ENCODE results near the gene BEST1.

DNA sequence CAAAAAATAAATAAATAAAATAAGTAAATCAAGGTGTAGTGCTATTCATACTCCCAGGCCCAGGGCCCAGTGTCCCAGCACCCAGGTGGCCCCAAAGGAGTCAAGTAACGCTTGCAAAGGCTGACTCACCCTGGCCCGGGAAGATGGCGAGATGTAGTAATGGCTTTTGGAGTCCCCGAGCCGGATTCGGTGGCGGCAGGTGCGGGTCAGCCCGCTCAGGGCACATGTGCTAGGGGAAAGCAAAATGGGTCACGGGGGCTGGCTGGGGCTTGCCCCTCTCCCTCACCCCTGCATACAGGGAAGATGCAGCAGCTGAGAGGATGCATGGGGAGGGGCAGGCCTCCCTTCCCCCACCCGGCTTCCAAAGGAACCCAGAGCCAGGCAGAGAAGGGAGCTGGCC is 47.8 kb upstream of the BEST1 start:
- TF ChIP-seq ATF3 (CRISPR knock-in tag; IDR thresholded peaks at IDR 0.05) (no peak), RFX5 (IDR thresholded peaks at IDR 0.05; ENCODE audit: low read depth, low read length) (no peak), ZFX (CRISPR knock-in tag; IDR thresholded peaks at IDR 0.05; ENCODE audit: low read depth) (no peak), FOXK1 (CRISPR knock-in tag; IDR thresholded peaks at IDR 0.05; ENCODE audit: borderline replicate concordance, low read depth) (no peak), MAFK (conservative IDR thresholded peaks at IDR 0.05 in 1 of 2, IDR thresholded peaks at IDR 0.05 in 1 of 2; ENCODE audit: low read length in 2 of 2) (no peak)
